ENCODE measurements around the gene PRH1. TPM values are rescaled to one million over a fixed set of nuclear protein-coding genes. Genes with fewer than 3 reads are reported as not detected.

The PRH1 gene
- total and polyA plus RNA-seq, 2 experiments from 2014 or later: 12.3 to 19.0 TPM

GRCh38 chr12:10863512-10864218 is 20.4 kb downstream of the PRH1 start:
- Histone ChIP-seq H3K4me2 (no peak overlapping the region), H3K27ac (no peak overlapping the region), H3K79me2 (peaks cover 2% of the 10 kb centered on the region), H3K9me2 (replicated peaks; ENCODE audit: insufficient read depth) (no peaks in the 10 kb centered on the region), H4K20me1 (ENCODE audit: insufficient read depth, poor library complexity, severe bottlenecking) (no peaks in the 10 kb centered on the region), H3K9me3 (ENCODE audit: low read depth) (no peaks in the 10 kb centered on the region), H3K36me3 (replicated peaks; ENCODE audit: insufficient read depth, low read depth) (no peaks in the 10 kb centered on the region), H3K27me3 (no peaks in the 10 kb centered on the region), H2AFZ (no peak overlapping the region), H3K4me1 (ENCODE audit: insufficient read depth) (no peaks in the 10 kb centered on the region), H3K4me3 (no peak overlapping the region)
- DNase-seq (ENCODE audit: low spot score): no peak
- 98% methylated on average over 2 of the region's 2 CpGs for WGBS (ENCODE audit: low lambda C conversion rate, missing lambda C conversion rate)
- TF ChIP-seq EZH2phosphoT487 (IDR thresholded peaks at IDR 0.05; ENCODE audit: low read depth, severe bottlenecking, unreplicated experiment) (no peak), EZH2 (IDR thresholded peaks at IDR 0.05; ENCODE audit: borderline replicate concordance) (no peak), CTCF (IDR thresholded peaks at IDR 0.05; ENCODE audit: poor library complexity) (no peak)

GRCh38 chr12:10861366-10861765 is 22.7 kb downstream of the PRH1 start:
- H3K27ac ChIP-seq: no peak overlapping the region
- H3K36me3 ChIP-seq (replicated peaks; ENCODE audit: insufficient read depth, low read depth): no peaks in the 10 kb centered on the region
- no peaks in the 10 kb centered on the region for H4K20me1 ChIP-seq (ENCODE audit: insufficient read depth, poor library complexity, severe bottlenecking)
- H3K4me2 ChIP-seq: no peak overlapping the region
- 98% methylated on average over 2 of the region's 2 CpGs for WGBS (ENCODE audit: low lambda C conversion rate, missing lambda C conversion rate)
- no peak for DNase-seq (ENCODE audit: low spot score)
- no peak overlapping the region for H2AFZ ChIP-seq
- H3K4me3 ChIP-seq: no peak overlapping the region
- H3K79me2 ChIP-seq: peaks cover 2% of the 10 kb centered on the region
- no peak for TF ChIP-seq EZH2 (IDR thresholded peaks at IDR 0.05; ENCODE audit: borderline replicate concordance)
- TF ChIP-seq EZH2phosphoT487 (IDR thresholded peaks at IDR 0.05; ENCODE audit: low read depth, severe bottlenecking, unreplicated experiment): no peak
- no peak for TF ChIP-seq CTCF (IDR thresholded peaks at IDR 0.05; ENCODE audit: poor library complexity)
- no peaks in the 10 kb centered on the region for H3K9me2 ChIP-seq (replicated peaks; ENCODE audit: insufficient read depth)
- H3K9me3 ChIP-seq (ENCODE audit: low read depth): no peaks in the 10 kb centered on the region
- H3K4me1 ChIP-seq (ENCODE audit: insufficient read depth): no peaks in the 10 kb centered on the region
- H3K27me3 ChIP-seq: no peaks in the 10 kb centered on the region

- Histone ChIP-seq H3K4me2 (no peak overlapping the region), H3K4me3 (no peak overlapping the region), H3K27me3 (no peaks in the 10 kb centered on the region), H3K79me2 (no peaks in the 10 kb centered on the region), H2AFZ (no peak overlapping the region), H3K9me3 (ENCODE audit: low read depth) (no peaks in the 10 kb centered on the region), H4K20me1 (ENCODE audit: insufficient read depth, poor library complexity, severe bottlenecking) (no peaks in the 10 kb centered on the region), H3K27ac (no peak overlapping the region), H3K36me3 (replicated peaks; ENCODE audit: insufficient read depth, low read depth) (no peaks in the 10 kb centered on the region), H3K9me2 (replicated peaks; ENCODE audit: insufficient read depth) (no peaks in the 10 kb centered on the region), H3K4me1 (ENCODE audit: insufficient read depth) (no peaks in the 10 kb centered on the region)
- no peak for DNase-seq (ENCODE audit: low spot score)
- WGBS (ENCODE audit: low lambda C conversion rate, missing lambda C conversion rate): 100% methylated on average over 2 of the region's 2 CpGs
- TF ChIP-seq EZH2phosphoT487 (IDR thresholded peaks at IDR 0.05; ENCODE audit: low read depth, severe bottlenecking, unreplicated experiment) (no peak), CTCF (IDR thresholded peaks at IDR 0.05; ENCODE audit: poor library complexity) (no peak), EZH2 (IDR thresholded peaks at IDR 0.05; ENCODE audit: borderline replicate concordance) (no peak)
Measured at GRCh38 chr12:10855807-10856206, 28.2 kb downstream of the PRH1 start.

Data from hepatocyte (in vitro differentiated cells).